Peyer's patch (tissue), 4 donors: Measurements from ENCODE around the gene UQCRHL. TPM values are rescaled to one million over a fixed set of nuclear protein-coding genes. Genes with fewer than 3 reads are reported as not detected.

ENCODE experiments used
- DNase-seq, 3 donors: peaks; one replicate each; pipeline ENCODE4 v3.0.0-alpha.2; 2017 to 2019
- H3K27ac ChIP-seq, 4 donors: fragments of 200-600 bp; sonication (generic); one replicate each; pipeline ENCODE4 v1.5.1; 2016 to 2019
- H3K27me3 ChIP-seq, 2 donors: fragments of 200-600 bp; sonication (generic); one replicate each; pipeline ENCODE4 v1.5.1; 2019
- H3K36me3 ChIP-seq, 3 donors: fragments of 200-600 bp; sonication (generic); one replicate each; pipeline ENCODE4 v1.5.1; 2016 to 2019
- H3K4me1 ChIP-seq, 4 donors: fragments of 200-600 bp; sonication (generic); one replicate each; pipeline ENCODE4 v1.5.1; 2016 to 2019
- H3K4me3 ChIP-seq, 4 donors: fragments of 200-600 bp; sonication (generic); 1 replicate in 3 of 4; 2 replicates in 1 of 4; pipeline ENCODE4 v1.5.1; 2016 to 2019; ENCODE audit warnings: mild to moderate bottlenecking in 1 of 4
- H3K9me3 ChIP-seq, 4 donors: fragments of 200-600 bp; sonication (generic); one replicate each; pipeline ENCODE4 v1.5.1; 2016 to 2019; ENCODE audit warnings: mild to moderate bottlenecking in 1 of 4
- CTCF ChIP-seq, 6 experiments: fragments of 450-650 bp in 4 of 6; fragments of 200-600 bp in 2 of 6; sonication (generic) in 1 of 6; IDR thresholded peaks; one replicate each; pipeline ENCODE4 v1.5.1; 2017 to 2019; ENCODE audit warnings: antibody characterized with exemption in 6 of 6, mild to moderate bottlenecking in 3 of 6, moderate library complexity in 1 of 6
- POLR2A ChIP-seq, 2 donors: fragments of 450-650 bp; IDR thresholded peaks; one replicate each; pipeline ENCODE4 v1.5.1; 2017; ENCODE audit warnings: antibody characterized with exemption in 2 of 2, mild to moderate bottlenecking in 2 of 2, moderate library complexity in 2 of 2
- total RNA-seq, 4 donors: library from RNA; depleted of rRNA; stranded (reverse); fragments of >200 nt; gene quantifications; one replicate each; pipeline ENCODE4 v1.1.0, GENCODE V29; 2016

Gene UQCRHL
- total RNA-seq, 4 donors from 2014 or later: 1.3 to 2.5 (median 1.6) TPM

GRCh38 chr1:15810073-15810472, 2.6 kb upstream of the UQCRHL start:
- no peak for DNase-seq
- Histone ChIP-seq H3K27me3 (no peaks in the 10 kb centered on the region), H3K4me1 (no peaks in the 10 kb centered on the region), H3K36me3 (no peaks in the 10 kb centered on the region), H3K4me3 (no peak overlapping the region), H3K27ac (no peak overlapping the region), H3K9me3 (no peaks in the 10 kb centered on the region)
- TF ChIP-seq POLR2A (IDR thresholded peaks at IDR 0.05) (no peak), CTCF (IDR thresholded peaks at IDR 0.05) (no peak)

GRCh38 chr1:15808955-15809354, 1.5 kb upstream of the UQCRHL start:
- TF ChIP-seq POLR2A (IDR thresholded peaks at IDR 0.05): no peak
- no peak for TF ChIP-seq CTCF (IDR thresholded peaks at IDR 0.05)
- Histone ChIP-seq H3K4me3 (no peak overlapping the region), H3K36me3 (no peaks in the 10 kb centered on the region), H3K27ac (no peak overlapping the region), H3K9me3 (no peaks in the 10 kb centered on the region), H3K27me3 (no peaks in the 10 kb centered on the region), H3K4me1 (no peaks in the 10 kb centered on the region)
- DNase-seq: no peak

- no peak for DNase-seq
- H3K4me1 ChIP-seq: no peaks in the 10 kb centered on the region
- no peak for TF ChIP-seq POLR2A (IDR thresholded peaks at IDR 0.05)
- no peak for TF ChIP-seq CTCF (IDR thresholded peaks at IDR 0.05)
- H3K36me3 ChIP-seq: no peaks in the 10 kb centered on the region
- H3K27ac ChIP-seq: no peak overlapping the region
- H3K27me3 ChIP-seq: no peaks in the 10 kb centered on the region
- no peak overlapping the region for H3K4me3 ChIP-seq
- no peaks in the 10 kb centered on the region for H3K9me3 ChIP-seq
Observed at GRCh38 chr1:15807121-15807520, 328 bp downstream of the UQCRHL start.

- Histone ChIP-seq H3K27ac (no peak overlapping the region), H3K4me3 (no peak overlapping the region), H3K27me3 (no peaks in the 10 kb centered on the region), H3K36me3 (no peaks in the 10 kb centered on the region), H3K9me3 (no peaks in the 10 kb centered on the region), H3K4me1 (peaks cover 0 to 20% (median 2%) of the 10 kb centered on the region in 4 donors)
- no peak for DNase-seq
- no peak for TF ChIP-seq POLR2A (IDR thresholded peaks at IDR 0.05)
- TF ChIP-seq CTCF (IDR thresholded peaks at IDR 0.05): no peak
Observed at GRCh38 chr1:15804060-15804459, 3.4 kb downstream of the UQCRHL start.

- Histone ChIP-seq H3K4me1 (peaks cover 0 to 25% (median 2%) of the 10 kb centered on the region in 4 donors), H3K27ac (no peak overlapping the region), H3K4me3 (no peak overlapping the region), H3K27me3 (no peaks in the 10 kb centered on the region), H3K36me3 (no peaks in the 10 kb centered on the region), H3K9me3 (no peaks in the 10 kb centered on the region)
- peak in 4 of 6 experiments; percentile 41 to 47 (median 45) for TF ChIP-seq CTCF (IDR thresholded peaks at IDR 0.05)
- no peak for TF ChIP-seq POLR2A (IDR thresholded peaks at IDR 0.05)
- no peak for DNase-seq
Observed at GRCh38 chr1:15803380-15803779, 4.1 kb downstream of the UQCRHL start.
